IMR-90 (cell line): ENCODE data around the gene ELK3. TPM values are rescaled to one million over a fixed set of nuclear protein-coding genes. Genes with fewer than 3 reads are reported as not detected.

Experiments
- ATAC-seq: fragments of 200-7000 bp; cut with Tn5 transposase; 2 replicates; pipeline ENCODE4 v1.9.1; 2020; ENCODE audit warnings: low read depth, mild to moderate bottlenecking, moderate library complexity
- BruUV-seq: library from RNA; stranded (reverse); fragments of 400-500 nt; replicated peaks from 2 replicates; lab custom pipeline; 2021; lab: Mats Ljungman, UMichigan
- CTCF ChIA-PET: fragments of 300-600 bp; formaldehyde crosslinking; extraction: SDS; loops from one replicate; lab custom pipeline; 2021; ENCODE audit warnings: antibody characterized with exemption; lab: Yijun Ruan, JAX
- POLR2A ChIA-PET: fragments of 300-600 bp; sonication (Branson Sonifier 250); formaldehyde crosslinking; loops from one replicate; lab custom pipeline; 2022; ENCODE audit warnings: antibody characterized with exemption; ENCODE audit not compliant: unreplicated experiment; lab: Charles Lee
- DNase-seq: peaks from one replicate; pipeline ENCODE4 v3.0.0; 2013
- H2AFZ ChIP-seq: replicated peaks from 2 replicates; pipeline ENCODE3; 2013; ENCODE audit warnings: low read length, mild to moderate bottlenecking; ENCODE audit not compliant: poor library complexity
- H2AK5ac ChIP-seq: 2 replicates; pipeline ENCODE4 v1.6.1; 2013; ENCODE audit warnings: low read depth, low read length, inconsistent platforms
- H2AK9ac ChIP-seq: replicated peaks from 2 replicates; pipeline ENCODE3; 2013; ENCODE audit warnings: mild to moderate bottlenecking, low read depth, low read length, moderate library complexity; ENCODE audit not compliant: poor library complexity
- H2BK120ac ChIP-seq: 2 replicates; pipeline ENCODE4 v1.6.1; 2013; ENCODE audit warnings: low read depth, low read length, inconsistent platforms
- H2BK15ac ChIP-seq: 3 replicates; pipeline ENCODE4 v1.6.1; 2013; ENCODE audit warnings: low read depth, low read length, inconsistent platforms
- H2BK20ac ChIP-seq: 2 replicates; pipeline ENCODE4 v1.6.1; 2013; ENCODE audit warnings: low read depth, mild to moderate bottlenecking, inconsistent platforms, low read length, moderate library complexity
- H2BK5ac ChIP-seq: 2 replicates; pipeline ENCODE4 v1.6.1; 2013; ENCODE audit warnings: mild to moderate bottlenecking, low read depth, low read length, inconsistent platforms; ENCODE audit not compliant: poor library complexity, severe bottlenecking
- H3K14ac ChIP-seq: replicated peaks from 2 replicates; pipeline ENCODE4 v1.6.1; 2013; ENCODE audit warnings: low read depth, low read length, inconsistent platforms
- H3K18ac ChIP-seq: 2 replicates; pipeline ENCODE4 v1.6.1; 2013; ENCODE audit warnings: low read depth, low read length, control low read depth
- H3K23ac ChIP-seq: 2 replicates; pipeline ENCODE4 v1.6.1; 2013; ENCODE audit warnings: low read depth, low read length, inconsistent platforms
- H3K27ac ChIP-seq: 2 replicates; pipeline ENCODE4 v1.5.1; 2013; ENCODE audit warnings: mild to moderate bottlenecking, control low read depth, low read length; ENCODE audit not compliant: insufficient read depth
- H3K27me3 ChIP-seq: 2 replicates; pipeline ENCODE4 v1.6.1; 2013; ENCODE audit warnings: low read length; ENCODE audit not compliant: control insufficient read depth, insufficient read depth
- H3K36me3 ChIP-seq: 2 replicates; pipeline ENCODE4 v1.6.1; 2013; ENCODE audit warnings: low read length, mixed read lengths; ENCODE audit not compliant: control insufficient read depth, insufficient read depth
- H3K4ac ChIP-seq: 2 replicates; pipeline ENCODE4 v1.6.1; 2013; ENCODE audit warnings: low read depth, low read length, inconsistent platforms
- H3K4me1 ChIP-seq: 2 replicates; pipeline ENCODE4 v1.6.1; 2013; ENCODE audit warnings: low read length, mixed read lengths; ENCODE audit not compliant: control insufficient read depth, insufficient read depth
- H3K4me2 ChIP-seq: 2 replicates; pipeline ENCODE4 v1.6.1; 2013; ENCODE audit warnings: low read depth, mild to moderate bottlenecking, control low read depth, low read length, moderate library complexity
- H3K4me3 ChIP-seq: 2 replicates; pipeline ENCODE4 v1.5.1; 2013; ENCODE audit warnings: low read depth, mild to moderate bottlenecking, control low read depth, low read length, moderate library complexity; ENCODE audit not compliant: insufficient read depth
- H3K56ac ChIP-seq: 2 replicates; pipeline ENCODE4 v1.6.1; 2013; ENCODE audit warnings: low read length, inconsistent platforms; ENCODE audit not compliant: insufficient read depth; ENCODE audit errors: extremely low read depth
- H3K79me1 ChIP-seq, 2 experiments: 2 replicates each; pipeline ENCODE4 v1.6.1; 2013; ENCODE audit warnings: low read length in 2 of 2, inconsistent platforms in 1 of 2, low read depth in 1 of 2
- H3K9ac ChIP-seq: 2 replicates; pipeline ENCODE4 v1.6.1; 2013; ENCODE audit warnings: low read depth, low read length, control low read depth
- H3K9me1 ChIP-seq: 2 replicates; pipeline ENCODE4 v1.6.1; 2013; ENCODE audit warnings: low read length, inconsistent platforms; ENCODE audit not compliant: insufficient read depth
- H3K9me3 ChIP-seq: 2 replicates; pipeline ENCODE4 v1.6.1; 2013; ENCODE audit warnings: low read length; ENCODE audit not compliant: control insufficient read depth, insufficient read depth
- H4K20me1 ChIP-seq: 2 replicates; pipeline ENCODE4 v1.6.1; 2013; ENCODE audit warnings: low read length, inconsistent platforms; ENCODE audit not compliant: insufficient read depth
- H4K5ac ChIP-seq: 2 replicates; pipeline ENCODE4 v1.6.1; 2013; ENCODE audit warnings: mild to moderate bottlenecking, low read depth, low read length, control low read depth
- H4K8ac ChIP-seq, 2 experiments: 2 replicates each; pipeline ENCODE4 v1.6.1; 2013; ENCODE audit warnings: low read depth in 2 of 2, low read length in 2 of 2, control low read depth in 1 of 2, inconsistent platforms in 1 of 2
- H4K91ac ChIP-seq: 2 replicates; pipeline ENCODE4 v1.6.1; 2013; ENCODE audit warnings: low read depth, low read length, inconsistent platforms; ENCODE audit not compliant: insufficient read depth
- BHLHE40 ChIP-seq: fragments of 150-350 bp; IDR thresholded peaks from 2 replicates; pipeline ENCODE4 v1.6.1; 2016; ENCODE audit warnings: mild to moderate bottlenecking, low read depth, low read length
- CEBPB ChIP-seq: IDR thresholded peaks from 2 replicates; pipeline ENCODE4 v1.6.1; 2012; ENCODE audit warnings: low read depth, low read length, improper control_type of control experiment
- CHD1 ChIP-seq: IDR thresholded peaks from 2 replicates; pipeline ENCODE4 v1.6.1; 2012; ENCODE audit warnings: low read depth, low read length, improper control_type of control experiment
- FOS ChIP-seq: fragments of 150-350 bp; IDR thresholded peaks from 2 replicates; pipeline ENCODE4 v1.6.1; 2016; ENCODE audit warnings: low read depth, low read length
- MAFK ChIP-seq: IDR thresholded peaks from 2 replicates; pipeline ENCODE4 v1.6.1; 2012; ENCODE audit warnings: low read depth, low read length, improper control_type of control experiment
- MXI1 ChIP-seq: IDR thresholded peaks from 2 replicates; pipeline ENCODE4 v1.6.1; 2012; ENCODE audit warnings: low read depth, mild to moderate bottlenecking, low read length, moderate library complexity, borderline replicate concordance
- POLR2A ChIP-seq: IDR thresholded peaks from 2 replicates; pipeline ENCODE4 v1.6.1; 2012; ENCODE audit warnings: mild to moderate bottlenecking, low read depth, low read length
- RCOR1 ChIP-seq: IDR thresholded peaks from 2 replicates; pipeline ENCODE4 v1.6.1; 2012; ENCODE audit warnings: mild to moderate bottlenecking, low read length, improper control_type of control experiment; ENCODE audit not compliant: insufficient replicate concordance
- SMC3 ChIP-seq: fragments of 150-350 bp; IDR thresholded peaks from 2 replicates; pipeline ENCODE4 v1.6.1; 2016; ENCODE audit warnings: low read depth, mild to moderate bottlenecking, antibody characterized with exemption, low read length, moderate library complexity
- WGBS, 2 experiments: methylation state at CpG; one replicate each; pipeline versions ENCODE4 v1.1.5 to v1.1.7; 2013; ENCODE audit warnings: missing lambda C conversion rate in 2 of 2; ENCODE audit not compliant: insufficient read length in 1 of 2; ENCODE audit errors: extremely low coverage in 2 of 2; 5-methylcytosine and 5-hydroxymethylcytosine counted together
- dilution Hi-C: fragments of 300-500 bp; cut with HindIII; formaldehyde crosslinking; loops from one replicate; pipeline ENCODE4 v1.14.3; 2018; ENCODE audit warnings: low sequenced_read_pairs; ENCODE audit not compliant: unreplicated experiment
- in situ Hi-C: fragments of 300-500 bp; cut with MboI; formaldehyde crosslinking; loops from 3 replicates; pipeline ENCODE4 v1.14.3; 2019; ENCODE audit warnings: low sequenced_read_pairs, inconsistent platforms, mixed read lengths
- intact Hi-C: fragments of 100-400 bp; cut with micrococcal nuclease; formaldehyde crosslinking; loops from 2 replicates; pipeline ENCODE4 v1.10.0; 2022
- polyA plus RNA-seq, 3 experiments: library from polyadenylated mRNA; depleted of rRNA; stranded (reverse); fragments of >200 nt; gene quantifications; 2 replicates each; pipeline ENCODE4 v1.2.3, GENCODE V29; 2012; ENCODE audit warnings: low replicate concordance in 1 of 3
- total RNA-seq: library from RNA; depleted of rRNA; stranded (reverse); fragments of >200 nt; gene quantifications from 2 replicates; pipeline ENCODE4 v1.2.3, GENCODE V29; 2012
- TF ChIP-seq, protein P1 (sequence below): fragments of 150-350 bp; IDR thresholded peaks from 2 replicates; pipeline ENCODE4 v1.6.1; 2017; ENCODE audit warnings: mild to moderate bottlenecking, antibody characterized with exemption, low read length, low read depth
- TF ChIP-seq, protein P2 (sequence below): conservative IDR thresholded peaks from 2 replicates; pipeline ENCODE4 v1.5.1; 2012; ENCODE audit warnings: mild to moderate bottlenecking, low read depth, low read length, improper control_type of control experiment
- TF ChIP-seq, protein P3 (sequence below): fragments of 150-350 bp; IDR thresholded peaks from 2 replicates; pipeline ENCODE4 v1.6.1; 2016; ENCODE audit warnings: low read depth, mild to moderate bottlenecking, low read length, moderate library complexity, borderline replicate concordance

Gene ELK3
- total and polyA plus RNA-seq, 2 of the 4 experiments (the other 2 are of a cell fraction) = 14.5 to 27.5 TPM

DNA sequence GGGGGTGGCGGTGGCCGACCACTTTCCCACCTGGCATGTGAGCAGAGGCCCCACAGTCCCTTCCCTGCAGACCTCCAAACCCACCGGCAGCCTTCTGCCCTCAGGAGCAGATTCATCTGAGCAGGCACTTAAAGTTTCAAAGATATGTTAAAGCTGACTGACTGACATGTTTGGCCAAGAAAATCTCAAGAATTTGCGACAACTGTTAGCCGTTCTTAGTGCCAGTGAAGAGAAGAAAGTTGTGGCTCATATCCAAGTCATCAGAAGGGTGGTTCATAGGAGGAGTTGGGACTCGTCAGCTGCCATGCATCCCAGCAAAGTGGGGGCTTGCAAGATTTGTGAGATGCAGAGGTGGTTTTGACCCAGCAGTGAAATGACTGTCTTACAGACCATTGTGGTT lies 27.2 kb downstream of the ELK3 start:
- Histone ChIP-seq H3K4me3 (no peak overlapping the region), H3K79me1 (peaks cover 43 to 82% of the 10 kb centered on the region in 2 experiments), H3K4me1 (peaks cover 14% of the 10 kb centered on the region), H3K27ac (no peak overlapping the region), H3K9me3 (no peaks in the 10 kb centered on the region), H3K9me1 (peaks cover 13% of the 10 kb centered on the region), H2BK5ac (peak overlapping the region; percentile 96), H3K27me3 (no peaks in the 10 kb centered on the region), H3K36me3 (peaks cover 20% of the 10 kb centered on the region), H2AK5ac (peak overlapping the region; percentile 24; the same call in 1 of the 2 replicates), H2BK120ac (peak overlapping the region; percentile 7; the same call in 1 of the 2 replicates), H3K23ac (no peak overlapping the region), H2BK20ac (no peak overlapping the region), H3K4ac (0 out of 2 replicates have a peak overlapping the region, but pooled peaks have one; percentile 2), H4K20me1 (peaks cover 2% of the 10 kb centered on the region; the same call in 1 of the 2 replicates), H4K5ac (no peak overlapping the region), H4K91ac (no peak overlapping the region), H2BK15ac (0 out of 3 replicates have a peak overlapping the region, but pooled peaks have one; percentile 14), H2AFZ (no peak overlapping the region), H3K56ac (no peak overlapping the region), H3K18ac (no peak overlapping the region), H3K4me2 (no peak overlapping the region), H2AK9ac (no peak overlapping the region), H3K14ac (peak overlapping the region; percentile 23; the same call in 1 of the 2 replicates), H3K9ac (no peak overlapping the region), H4K8ac (peak overlapping the region in 1 of 2 experiments; percentile 24; a peak in 1 of 4 replicates)
- 100% methylated on average over 1 of the region's 6 CpGs; no CpG with 5 or more reads in 1 of the 2 experiments for WGBS, 2 experiments
- CTCF ChIA-PET = no interaction called here
- ATAC-seq (no peak), DNase-seq (no peak)
- POLR2A ChIA-PET = no interaction called here
- TF ChIP-seq MXI1 (no peak), CHD1 (no peak), RCOR1 (no peak), SMC3 (no peak), MAFK (no peak), FOS (no peak), BHLHE40 (no peak), CEBPB (no peak), POLR2A (no peak)
- TF ChIP-seq, protein P1, sequence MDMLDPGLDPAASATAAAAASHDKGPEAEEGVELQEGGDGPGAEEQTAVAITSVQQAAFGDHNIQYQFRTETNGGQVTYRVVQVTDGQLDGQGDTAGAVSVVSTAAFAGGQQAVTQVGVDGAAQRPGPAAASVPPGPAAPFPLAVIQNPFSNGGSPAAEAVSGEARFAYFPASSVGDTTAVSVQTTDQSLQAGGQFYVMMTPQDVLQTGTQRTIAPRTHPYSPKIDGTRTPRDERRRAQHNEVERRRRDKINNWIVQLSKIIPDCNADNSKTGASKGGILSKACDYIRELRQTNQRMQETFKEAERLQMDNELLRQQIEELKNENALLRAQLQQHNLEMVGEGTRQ = no peak
- TF ChIP-seq, protein P2, sequence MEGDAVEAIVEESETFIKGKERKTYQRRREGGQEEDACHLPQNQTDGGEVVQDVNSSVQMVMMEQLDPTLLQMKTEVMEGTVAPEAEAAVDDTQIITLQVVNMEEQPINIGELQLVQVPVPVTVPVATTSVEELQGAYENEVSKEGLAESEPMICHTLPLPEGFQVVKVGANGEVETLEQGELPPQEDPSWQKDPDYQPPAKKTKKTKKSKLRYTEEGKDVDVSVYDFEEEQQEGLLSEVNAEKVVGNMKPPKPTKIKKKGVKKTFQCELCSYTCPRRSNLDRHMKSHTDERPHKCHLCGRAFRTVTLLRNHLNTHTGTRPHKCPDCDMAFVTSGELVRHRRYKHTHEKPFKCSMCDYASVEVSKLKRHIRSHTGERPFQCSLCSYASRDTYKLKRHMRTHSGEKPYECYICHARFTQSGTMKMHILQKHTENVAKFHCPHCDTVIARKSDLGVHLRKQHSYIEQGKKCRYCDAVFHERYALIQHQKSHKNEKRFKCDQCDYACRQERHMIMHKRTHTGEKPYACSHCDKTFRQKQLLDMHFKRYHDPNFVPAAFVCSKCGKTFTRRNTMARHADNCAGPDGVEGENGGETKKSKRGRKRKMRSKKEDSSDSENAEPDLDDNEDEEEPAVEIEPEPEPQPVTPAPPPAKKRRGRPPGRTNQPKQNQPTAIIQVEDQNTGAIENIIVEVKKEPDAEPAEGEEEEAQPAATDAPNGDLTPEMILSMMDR = no peak
- TF ChIP-seq, protein P3, sequence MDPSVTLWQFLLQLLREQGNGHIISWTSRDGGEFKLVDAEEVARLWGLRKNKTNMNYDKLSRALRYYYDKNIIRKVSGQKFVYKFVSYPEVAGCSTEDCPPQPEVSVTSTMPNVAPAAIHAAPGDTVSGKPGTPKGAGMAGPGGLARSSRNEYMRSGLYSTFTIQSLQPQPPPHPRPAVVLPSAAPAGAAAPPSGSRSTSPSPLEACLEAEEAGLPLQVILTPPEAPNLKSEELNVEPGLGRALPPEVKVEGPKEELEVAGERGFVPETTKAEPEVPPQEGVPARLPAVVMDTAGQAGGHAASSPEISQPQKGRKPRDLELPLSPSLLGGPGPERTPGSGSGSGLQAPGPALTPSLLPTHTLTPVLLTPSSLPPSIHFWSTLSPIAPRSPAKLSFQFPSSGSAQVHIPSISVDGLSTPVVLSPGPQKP = no peak
- in situ Hi-C loops (loop anchor here (25.0 kb wide), 1 partner anchor 609 kb away; no protein-coding TSS in a partner anchor), intact Hi-C loops (no loop called here), dilution Hi-C loops (no loop called here)
- no TSS peak for BruUV-seq
